Activated CD8-positive, alpha-beta memory T cell treated with anti-CD3 and anti-CD28 coated beads, Interleukin-2, amount 10 ng/mL, durations not matched to agents 7 days and 5 days (primary cell): Measurements from ENCODE around the gene DLG2. TPM values are rescaled to one million over a fixed set of nuclear protein-coding genes. Genes with fewer than 3 reads are reported as not detected.

Source experiments
- ATAC-seq: fragments of 150-1000 bp; cut with Tn5 transposase; one replicate; pipeline ENCODE4 v1.10.0; 2021; ENCODE audit warnings: moderate library complexity
- CTCF ChIA-PET: fragments of 350-600 bp; sonication (Branson Sonifier 250); formaldehyde crosslinking; loops from one replicate; lab custom pipeline; 2021; ENCODE audit warnings: antibody characterized with exemption; lab: Charles Lee
- DNase-seq: peaks from one replicate; pipeline ENCODE4 v3.0.0-alpha.2; 2020
- H3K27ac Mint-ChIP-seq: one replicate; pipeline ENCODE4 v1.8.0; 2021; ENCODE audit warnings: mild to moderate bottlenecking, mixed read lengths
- H3K27me3 Mint-ChIP-seq: one replicate; pipeline ENCODE4 v1.8.0; 2021; ENCODE audit warnings: mixed read lengths
- H3K36me3 Mint-ChIP-seq: one replicate; pipeline ENCODE4 v1.8.0; 2021; ENCODE audit warnings: mild to moderate bottlenecking, mixed read lengths
- H3K4me1 Mint-ChIP-seq: one replicate; pipeline ENCODE4 v1.8.0; 2021; ENCODE audit warnings: mixed read lengths
- H3K4me3 Mint-ChIP-seq: one replicate; pipeline ENCODE4 v1.8.0; 2021; ENCODE audit warnings: mild to moderate bottlenecking, moderate library complexity, mixed read lengths
- H3K9me3 Mint-ChIP-seq: one replicate; pipeline ENCODE4 v1.8.0; 2022; ENCODE audit warnings: low read depth, mixed read lengths
- total RNA-seq, 2 experiments: library from RNA; stranded (reverse); gene quantifications; one replicate each; pipeline ENCODE4 v1.2.3, GENCODE V29; 2021

The DLG2 gene
- total RNA-seq, 2 experiments from 2014 or later = 1.4 to 2.1 TPM

GRCh38 chr11:83687787-83688186 is 1939.4 kb downstream of the DLG2 start:
- no peak overlapping the region for H3K27ac Mint-ChIP-seq
- no peak overlapping the region for H3K4me3 Mint-ChIP-seq
- no peaks in the 10 kb centered on the region for H3K36me3 Mint-ChIP-seq
- no peak for DNase-seq
- H3K9me3 Mint-ChIP-seq = no peaks in the 10 kb centered on the region
- CTCF ChIA-PET = no interaction called here
- H3K27me3 Mint-ChIP-seq = no peaks in the 10 kb centered on the region
- no peak for ATAC-seq
- H3K4me1 Mint-ChIP-seq = no peaks in the 10 kb centered on the region

DNA sequence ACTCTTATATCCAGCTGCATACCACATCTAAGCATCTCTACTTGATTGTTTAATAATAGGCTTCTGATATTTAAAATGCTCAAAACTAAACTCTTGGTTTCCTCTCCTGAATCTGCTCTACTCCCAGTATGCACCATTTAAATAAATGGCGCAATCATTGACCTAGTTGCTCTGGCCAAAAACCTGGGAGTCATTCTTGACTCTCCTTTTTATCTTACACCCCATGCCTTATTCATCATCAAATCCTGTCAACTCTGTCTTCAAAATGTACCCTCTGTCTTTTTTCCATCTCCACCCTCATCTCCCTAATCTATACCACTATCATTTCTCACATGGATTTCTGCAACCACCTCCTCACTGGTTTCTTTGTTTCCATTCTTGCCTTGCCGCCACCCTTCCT is 1941.4 kb downstream of the DLG2 start:
- no peaks in the 10 kb centered on the region for H3K4me1 Mint-ChIP-seq
- no peaks in the 10 kb centered on the region for H3K27me3 Mint-ChIP-seq
- H3K4me3 Mint-ChIP-seq = no peak overlapping the region
- CTCF ChIA-PET = no interaction called here
- ATAC-seq (no peak), DNase-seq (no peak)
- no peaks in the 10 kb centered on the region for H3K36me3 Mint-ChIP-seq
- H3K27ac Mint-ChIP-seq = no peak overlapping the region
- H3K9me3 Mint-ChIP-seq = no peaks in the 10 kb centered on the region

- ATAC-seq (no peak), DNase-seq (no peak)
- Mint-ChIP-seq H3K4me1 (no peaks in the 10 kb centered on the region), H3K36me3 (no peaks in the 10 kb centered on the region), H3K9me3 (no peaks in the 10 kb centered on the region), H3K27me3 (no peaks in the 10 kb centered on the region), H3K4me3 (no peak overlapping the region), H3K27ac (no peak overlapping the region)
- CTCF ChIA-PET = no interaction called here
These were observed 1943.1 kb downstream of the DLG2 start for GRCh38 chr11:83684071-83684470.

DNA sequence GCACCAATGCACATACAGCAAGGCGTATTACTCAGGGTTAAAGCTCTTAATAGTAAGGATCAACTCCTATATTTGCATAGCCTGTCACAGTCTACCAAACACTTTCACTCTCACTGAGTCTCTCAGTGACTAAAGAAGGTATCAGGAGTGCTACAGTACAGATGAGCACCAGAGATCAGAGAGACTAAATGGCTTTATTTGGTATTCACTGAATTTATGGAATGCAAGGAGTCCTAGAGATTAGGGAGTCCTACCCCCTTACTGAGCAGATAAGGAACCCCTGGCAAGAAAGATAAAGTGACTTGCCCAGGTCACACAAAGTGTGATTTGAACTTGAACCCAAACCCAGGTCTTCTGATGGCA is 1944.6 kb downstream of the DLG2 start:
- no peaks in the 10 kb centered on the region for H3K4me1 Mint-ChIP-seq
- H3K4me3 Mint-ChIP-seq = no peak overlapping the region
- no peak overlapping the region for H3K27ac Mint-ChIP-seq
- DNase-seq (no peak), ATAC-seq (no peak)
- H3K9me3 Mint-ChIP-seq = no peaks in the 10 kb centered on the region
- CTCF ChIA-PET = no interaction called here
- no peaks in the 10 kb centered on the region for H3K27me3 Mint-ChIP-seq
- H3K36me3 Mint-ChIP-seq = no peaks in the 10 kb centered on the region

DNA sequence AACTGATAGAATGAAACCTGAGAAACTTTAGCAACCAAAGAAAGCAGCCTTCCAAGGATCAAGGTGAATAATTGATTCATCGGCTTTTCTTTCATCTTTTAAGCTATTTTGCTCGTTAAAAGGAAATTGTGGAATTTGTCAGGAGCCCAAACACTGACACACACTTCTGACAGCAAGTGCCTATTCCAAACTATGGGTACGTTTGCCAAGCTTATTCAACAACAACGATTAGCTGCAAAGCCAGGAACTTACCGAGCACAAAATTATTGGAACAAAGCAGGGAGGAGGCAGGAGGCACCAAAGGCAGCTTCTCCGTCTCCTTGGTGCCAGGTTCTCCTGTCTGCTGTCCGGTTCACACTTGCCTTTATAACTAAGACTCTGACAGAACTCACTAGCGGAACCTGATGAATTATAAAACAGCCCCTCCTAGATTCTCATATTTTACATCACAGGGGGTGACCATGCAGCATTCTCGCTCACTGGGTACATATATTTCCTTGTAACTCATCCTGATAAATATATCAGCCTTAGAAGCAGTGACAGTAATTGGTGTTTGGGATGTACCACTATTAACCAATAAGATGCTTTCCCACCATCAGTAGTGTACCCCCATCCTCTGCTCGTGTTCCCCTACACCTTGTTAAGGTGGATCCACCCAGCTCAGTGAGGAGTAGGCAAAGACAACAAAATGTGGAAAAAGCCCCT is 1945.1 kb downstream of the DLG2 start:
- H3K27me3 Mint-ChIP-seq = no peaks in the 10 kb centered on the region
- ATAC-seq (no peak), DNase-seq (no peak)
- no peaks in the 10 kb centered on the region for H3K9me3 Mint-ChIP-seq
- no peak overlapping the region for H3K4me3 Mint-ChIP-seq
- CTCF ChIA-PET = no interaction called here
- no peaks in the 10 kb centered on the region for H3K4me1 Mint-ChIP-seq
- no peaks in the 10 kb centered on the region for H3K36me3 Mint-ChIP-seq
- H3K27ac Mint-ChIP-seq = no peak overlapping the region

GRCh38 chr11:83681031-83681781 is 1945.9 kb downstream of the DLG2 start:
- no peaks in the 10 kb centered on the region for H3K27me3 Mint-ChIP-seq
- CTCF ChIA-PET = no interaction called here
- ATAC-seq (no peak), DNase-seq (no peak)
- H3K27ac Mint-ChIP-seq = no peak overlapping the region
- H3K9me3 Mint-ChIP-seq = no peaks in the 10 kb centered on the region
- no peaks in the 10 kb centered on the region for H3K36me3 Mint-ChIP-seq
- no peak overlapping the region for H3K4me3 Mint-ChIP-seq
- H3K4me1 Mint-ChIP-seq = no peaks in the 10 kb centered on the region

DNA sequence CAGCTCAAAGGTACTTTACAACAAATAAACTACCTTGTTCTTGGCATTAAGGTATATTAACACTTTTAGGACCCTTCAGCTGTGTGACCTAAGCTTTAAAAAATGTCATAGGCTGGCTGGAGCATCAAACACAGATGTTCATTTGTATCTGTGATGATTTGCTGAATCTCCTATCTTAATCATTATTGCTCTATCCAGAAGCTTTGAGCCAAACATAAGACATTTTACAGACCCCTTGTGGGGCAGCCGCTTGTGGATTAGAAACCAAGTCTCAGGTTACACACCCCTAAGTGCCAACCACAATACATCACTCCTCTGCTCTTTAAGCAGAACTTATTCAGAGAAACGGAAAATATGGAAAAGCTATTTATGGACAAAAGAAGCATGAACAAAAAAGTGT is 1946.8 kb downstream of the DLG2 start:
- no peaks in the 10 kb centered on the region for H3K9me3 Mint-ChIP-seq
- H3K27me3 Mint-ChIP-seq = no peaks in the 10 kb centered on the region
- H3K27ac Mint-ChIP-seq = no peak overlapping the region
- no peaks in the 10 kb centered on the region for H3K36me3 Mint-ChIP-seq
- DNase-seq (no peak), ATAC-seq (no peak)
- CTCF ChIA-PET = no interaction called here
- H3K4me1 Mint-ChIP-seq = no peaks in the 10 kb centered on the region
- H3K4me3 Mint-ChIP-seq = no peak overlapping the region

DNA sequence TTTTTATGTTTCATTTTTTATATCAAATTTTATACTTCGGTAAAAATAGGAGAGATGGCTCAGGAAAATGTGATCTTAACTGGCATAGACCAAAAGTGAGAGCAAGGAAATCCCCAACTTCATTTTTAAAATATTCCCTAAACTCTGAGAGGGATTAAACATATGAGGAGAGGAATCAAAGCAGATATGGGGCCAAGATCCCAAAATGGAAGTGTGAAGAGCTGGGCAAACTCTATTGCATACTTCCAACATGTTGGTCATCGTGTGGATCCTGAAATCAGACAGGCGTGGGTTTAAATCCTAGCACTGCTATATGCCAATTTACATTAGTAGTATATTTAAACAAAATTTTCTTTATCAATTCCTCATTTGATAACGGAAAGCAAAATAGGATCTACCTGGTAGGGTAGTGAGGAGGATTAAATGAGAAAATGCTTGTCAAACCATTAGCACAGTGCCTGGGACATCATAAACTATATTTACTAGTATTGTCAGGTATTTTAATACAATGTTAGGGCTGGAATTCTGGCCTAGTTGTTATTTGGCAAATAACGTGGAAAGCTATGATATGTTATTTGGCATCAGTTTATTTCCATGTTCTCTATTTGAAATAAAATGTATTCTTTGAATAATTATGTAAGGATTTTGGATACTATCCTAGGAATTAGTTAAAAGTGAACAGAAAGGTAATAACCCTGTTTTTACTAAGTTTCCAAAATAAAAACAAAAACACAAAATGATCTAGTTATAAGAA is 1948.1 kb downstream of the DLG2 start:
- CTCF ChIA-PET = no interaction called here
- DNase-seq (no peak), ATAC-seq (no peak)
- no peaks in the 10 kb centered on the region for H3K27me3 Mint-ChIP-seq
- no peaks in the 10 kb centered on the region for H3K4me1 Mint-ChIP-seq
- no peak overlapping the region for H3K4me3 Mint-ChIP-seq
- H3K9me3 Mint-ChIP-seq = no peaks in the 10 kb centered on the region
- H3K36me3 Mint-ChIP-seq = no peaks in the 10 kb centered on the region
- no peak overlapping the region for H3K27ac Mint-ChIP-seq

DNA sequence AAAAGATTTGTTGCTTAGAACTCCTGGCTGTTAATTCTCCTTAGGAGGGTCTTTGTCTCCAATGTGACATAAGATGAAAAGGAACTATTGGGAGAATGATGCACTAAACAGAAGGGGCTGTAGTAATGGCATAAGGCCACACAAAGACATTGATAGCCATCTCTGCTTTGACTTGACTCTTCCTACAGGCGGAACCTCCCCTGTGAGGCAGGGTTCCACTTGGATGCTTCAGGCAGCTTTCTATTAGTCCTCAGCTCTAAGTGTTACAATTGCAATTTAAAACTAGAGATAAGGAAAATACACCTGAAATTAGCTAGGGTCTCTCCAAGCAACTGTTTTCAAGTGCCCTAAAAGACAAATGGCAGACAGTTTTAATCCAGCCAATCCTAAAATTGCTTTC is 1949.4 kb downstream of the DLG2 start:
- CTCF ChIA-PET = no interaction called here
- Mint-ChIP-seq H3K27ac (no peak overlapping the region), H3K4me1 (no peaks in the 10 kb centered on the region), H3K36me3 (no peaks in the 10 kb centered on the region), H3K9me3 (no peaks in the 10 kb centered on the region), H3K4me3 (no peak overlapping the region), H3K27me3 (no peaks in the 10 kb centered on the region)
- no peak for ATAC-seq
- DNase-seq = no peak

DNA sequence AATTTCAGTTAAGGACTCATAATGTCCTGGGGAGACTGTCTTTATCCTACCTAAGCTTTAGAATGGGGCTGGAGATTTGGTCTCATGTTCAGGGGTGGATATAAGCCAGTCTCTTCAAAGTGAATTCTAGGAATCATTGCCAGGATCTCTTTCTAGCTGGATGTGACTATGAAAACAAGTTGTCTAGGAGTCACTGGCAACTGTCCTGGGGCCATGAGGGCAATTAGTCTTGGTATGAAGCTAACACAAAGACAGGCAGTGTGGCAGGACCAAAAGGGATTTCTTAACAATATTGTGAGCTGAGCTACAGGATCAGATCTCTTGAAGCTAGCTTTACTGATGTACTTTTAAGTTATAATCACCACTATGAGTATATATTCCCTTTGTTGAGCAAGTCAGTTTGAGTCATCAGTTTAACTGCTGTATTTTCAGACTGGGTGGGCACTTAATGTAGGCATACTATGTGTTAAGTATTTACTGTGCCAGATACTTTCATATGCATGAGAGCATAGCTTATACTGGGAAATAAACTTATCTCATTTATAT is 1951.0 kb downstream of the DLG2 start:
- H3K27ac Mint-ChIP-seq = no peak overlapping the region
- ATAC-seq = no peak
- CTCF ChIA-PET = no interaction called here
- DNase-seq = no peak
- H3K4me1 Mint-ChIP-seq = no peaks in the 10 kb centered on the region
- H3K9me3 Mint-ChIP-seq = no peaks in the 10 kb centered on the region
- no peak overlapping the region for H3K4me3 Mint-ChIP-seq
- no peaks in the 10 kb centered on the region for H3K27me3 Mint-ChIP-seq
- H3K36me3 Mint-ChIP-seq = no peaks in the 10 kb centered on the region

DNA sequence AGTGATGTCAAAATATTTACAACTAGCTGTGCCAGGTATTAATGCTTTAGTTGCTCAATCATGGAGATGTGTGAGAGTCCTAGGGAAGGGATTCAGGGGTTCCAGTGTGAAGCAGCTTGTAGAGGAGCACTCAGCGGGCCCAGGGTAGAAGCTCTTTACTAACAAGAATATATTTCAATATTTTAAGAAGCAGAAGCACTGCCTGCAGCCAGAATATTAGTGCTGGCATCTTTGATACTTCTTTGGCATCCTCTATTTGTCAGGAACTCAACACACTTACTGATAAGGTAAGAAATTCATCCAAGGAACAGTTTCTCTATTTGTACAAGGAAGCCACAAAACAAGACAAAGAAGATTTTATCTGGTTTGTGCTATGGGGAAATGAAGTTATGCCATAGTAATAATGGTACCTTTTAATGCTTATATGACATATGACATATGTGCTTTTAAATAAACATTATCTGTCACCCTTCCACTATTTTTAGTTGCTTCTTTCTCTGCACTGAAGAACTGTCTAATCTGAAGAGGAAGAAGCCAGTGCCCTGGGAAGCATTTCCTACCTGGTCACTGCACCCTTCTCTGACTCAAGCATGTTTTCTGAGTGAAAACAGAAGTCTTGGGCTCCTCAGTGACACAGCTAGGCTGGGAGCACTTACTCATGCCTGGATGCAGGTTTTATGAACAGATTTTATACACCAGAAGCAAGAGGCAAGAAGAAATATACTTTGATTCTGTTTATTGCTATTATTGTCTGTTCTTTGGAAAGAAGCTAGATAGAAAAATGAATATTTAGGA is 1952.8 kb downstream of the DLG2 start:
- Mint-ChIP-seq H3K36me3 (no peaks in the 10 kb centered on the region), H3K27me3 (peaks cover 2% of the 10 kb centered on the region), H3K9me3 (no peaks in the 10 kb centered on the region), H3K4me1 (no peaks in the 10 kb centered on the region), H3K4me3 (no peak overlapping the region), H3K27ac (no peak overlapping the region)
- ATAC-seq (no peak), DNase-seq (no peak)
- CTCF ChIA-PET = no interaction called here

GRCh38 chr11:83671289-83671688 is 1955.9 kb downstream of the DLG2 start:
- CTCF ChIA-PET = no interaction called here
- Mint-ChIP-seq H3K36me3 (no peaks in the 10 kb centered on the region), H3K4me1 (no peaks in the 10 kb centered on the region), H3K4me3 (no peak overlapping the region), H3K27ac (no peak overlapping the region), H3K9me3 (no peaks in the 10 kb centered on the region), H3K27me3 (peaks cover 2% of the 10 kb centered on the region)
- ATAC-seq (no peak), DNase-seq (no peak)

GRCh38 chr11:83666149-83666548 is 1961.0 kb downstream of the DLG2 start:
- H3K9me3 Mint-ChIP-seq = no peaks in the 10 kb centered on the region
- no peaks in the 10 kb centered on the region for H3K4me1 Mint-ChIP-seq
- CTCF ChIA-PET = no interaction called here
- no peaks in the 10 kb centered on the region for H3K36me3 Mint-ChIP-seq
- H3K4me3 Mint-ChIP-seq = no peak overlapping the region
- DNase-seq (no peak), ATAC-seq (no peak)
- H3K27ac Mint-ChIP-seq = no peak overlapping the region
- H3K27me3 Mint-ChIP-seq = peaks cover 2% of the 10 kb centered on the region
